Cardiac fibroblast (primary cell): ENCODE results near the gene PNMA8B.

Experiments
- DNase-seq, 2 donors: peaks; one replicate each; pipeline versions ENCODE4 v3.0.0 to v3.0.0-alpha.2; 2010; ENCODE audit warnings: low read depth in 2 of 2
- H3K4me3 ChIP-seq, 2 donors: replicated peaks in 1 of 2; 1 replicate in 1 of 2; 2 replicates in 1 of 2; pipeline ENCODE4 v1.5.1; 2011; ENCODE audit warnings: low read depth in 2 of 2, low read length in 2 of 2, mild to moderate bottlenecking in 2 of 2, moderate library complexity in 1 of 2
- CTCF ChIP-seq: IDR thresholded peaks from one replicate; pipeline ENCODE4 v1.5.1; 2011; ENCODE audit warnings: low read depth, mild to moderate bottlenecking, low read length, inconsistent platforms

Gene PNMA8B

GRCh38 chr19:46495786-46496099, at the start of gene PNMA8B:
Gene PNMA8B (minus strand): TSS chr19:46495867. CDS start chr19:46495465, 402 bp downstream.
- peak; percentile 26 to 61 for DNase-seq
- peak within 1 kb of the TSS in 1 of 2 donors; percentile 31 for H3K4me3 ChIP-seq
- TF ChIP-seq CTCF: no peak

- no peak for TF ChIP-seq CTCF
- DNase-seq: no peak
- H3K4me3 ChIP-seq: no peak overlapping the region
These were observed 49.0 kb upstream of the PNMA8B start for GRCh38 chr19:46544651-46545050.

- TF ChIP-seq CTCF: peak; percentile 77
These were observed 47.0 kb upstream of the PNMA8B start for GRCh38 chr19:46542428-46543230.

GRCh38 chr19:46537136-46538097, 41.8 kb upstream of the PNMA8B start:
- peak; percentile 97 for TF ChIP-seq CTCF
- H3K4me3 ChIP-seq: no peak overlapping the region
- peak; percentile 58 to 63 for DNase-seq

More at GRCh38 chr19:46542428-46543230, 47.0 kb upstream of the PNMA8B start:
- DNase-seq: peak; percentile 92 to 94
- no peak overlapping the region for H3K4me3 ChIP-seq

GRCh38 chr19:46536391-46536790, 40.7 kb upstream of the PNMA8B start:
- no peak for TF ChIP-seq CTCF
- no peak for DNase-seq

GRCh38 chr19:46533621-46534081, 38.0 kb upstream of the PNMA8B start:
- TF ChIP-seq CTCF: no peak
- DNase-seq: no peak
- H3K4me3 ChIP-seq: no peak overlapping the region

More at GRCh38 chr19:46536391-46536790, 40.7 kb upstream of the PNMA8B start:
- no peak overlapping the region for H3K4me3 ChIP-seq
